ENCODE results near the gene KRT75. TPM values are rescaled to one million over a fixed set of nuclear protein-coding genes. Genes with fewer than 3 reads are reported as not detected.
"Not testable (repeated sequence)": the region's sequence is repeated elsewhere in the genome, so short reads cannot be mapped to it uniquely, and the experiment has no call there.

Gene KRT75
- total and polyA plus RNA-seq, 5 experiments from 2014 or later, result not detected

- peak overlapping the region in 1 of 10 donors; percentile 77 for H3K27ac Mint-ChIP-seq
Measured at GRCh38 chr12:52423035-52423434, 11.1 kb downstream of the KRT75 start.

GRCh38 chr12:52419656-52420055, 14.5 kb downstream of the KRT75 start:
- no peak overlapping the region for H3K4me3 Mint-ChIP-seq
- DNase-seq (no peak), ATAC-seq (no peak)
- POLR2A ChIA-PET, result no interaction called here
- H3K27ac Mint-ChIP-seq, result no peak overlapping the region
- H3K4me1 Mint-ChIP-seq, result peaks cover 0 to 9% (median 2%) of the 10 kb centered on the region in 4 donors
- H3K36me3 Mint-ChIP-seq, result no peaks in the 10 kb centered on the region
- H3K9me3 Mint-ChIP-seq, result no peaks in the 10 kb centered on the region
- peaks cover 2 to 40% (median 11%) of the 10 kb centered on the region in 5 donors for H3K27me3 Mint-ChIP-seq

More at GRCh38 chr12:52423035-52423434, 11.1 kb downstream of the KRT75 start:
- POLR2A ChIA-PET, result no interaction called here
- no peaks in the 10 kb centered on the region for H3K36me3 Mint-ChIP-seq
- no peaks in the 10 kb centered on the region for H3K9me3 Mint-ChIP-seq
- H3K27me3 Mint-ChIP-seq, result peaks cover 4 to 35% (median 7%) of the 10 kb centered on the region in 5 donors
- DNase-seq (no peak), ATAC-seq (no peak)
- H3K4me1 Mint-ChIP-seq, result peaks cover 0 to 9% (median 2%) of the 10 kb centered on the region in 4 donors
- no peak overlapping the region for H3K4me3 Mint-ChIP-seq

DNA sequence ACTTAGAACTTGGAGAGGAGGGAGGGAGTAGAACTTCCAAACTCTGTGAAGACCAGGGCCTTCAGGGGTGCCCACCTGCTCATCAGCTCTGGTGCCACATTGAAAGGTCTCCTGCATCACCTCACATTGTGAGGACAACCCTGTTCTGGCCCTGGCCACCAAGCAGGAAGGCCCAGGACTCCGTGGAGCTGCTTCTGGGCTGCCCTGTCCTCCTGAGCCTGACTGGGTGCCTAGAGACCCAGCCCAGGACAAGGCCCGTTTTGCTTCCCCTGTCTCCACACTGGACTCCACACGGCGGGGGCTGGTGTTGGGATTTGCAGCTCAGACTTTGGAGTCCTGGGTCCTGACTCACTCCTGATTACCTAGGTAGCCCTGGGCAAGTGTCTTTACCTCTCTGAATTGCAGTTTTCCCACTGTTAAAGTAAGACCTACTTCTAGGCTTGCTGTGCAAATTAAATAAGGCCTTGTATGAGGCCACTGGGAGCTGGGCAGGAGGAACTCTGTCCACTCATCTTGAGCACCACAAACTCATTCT, 15.5 kb downstream of the KRT75 start:
- peaks cover 1 to 34% (median 14%) of the 10 kb centered on the region in 5 donors for H3K27me3 Mint-ChIP-seq

DNA sequence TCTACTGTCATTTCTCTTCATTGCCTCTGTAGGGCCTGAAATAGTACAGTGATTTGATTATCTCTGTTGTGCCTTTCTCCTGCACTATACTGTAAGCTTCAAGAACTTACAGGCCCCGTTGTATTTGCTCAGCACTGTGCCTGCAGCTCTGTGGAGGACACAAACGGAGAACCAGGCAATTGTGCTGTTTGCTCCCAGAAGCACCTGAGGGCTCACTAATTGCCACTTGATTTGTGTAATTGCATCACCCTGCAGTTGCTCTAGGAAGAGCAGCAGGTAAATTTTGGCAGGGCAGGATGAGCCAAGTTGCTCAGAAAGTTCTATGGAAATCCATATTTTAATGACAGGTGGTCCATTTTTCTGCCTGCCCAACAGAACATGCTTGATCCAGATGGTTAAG, 16.4 kb downstream of the KRT75 start:
- Mint-ChIP-seq H3K4me1 (peaks cover 0 to 9% (median under 1%) of the 10 kb centered on the region in 4 donors), H3K36me3 (no peaks in the 10 kb centered on the region), H3K4me3 (no peak overlapping the region), H3K27me3 (peaks cover 2 to 25% (median 16%) of the 10 kb centered on the region in 5 donors), H3K9me3 (no peaks in the 10 kb centered on the region), H3K27ac (peak overlapping the region in 1 of 10 donors; percentile 1)
- POLR2A ChIA-PET, result no interaction called here
- no peak for ATAC-seq
- peak in 1 of 10 donors; percentile 8 for DNase-seq

More for the DNA sequence above, 15.5 kb downstream of the KRT75 start:
- ATAC-seq, result no peak
- no peak for DNase-seq
- no peak overlapping the region for H3K4me3 Mint-ChIP-seq
- POLR2A ChIA-PET, result no interaction called here
- peak overlapping the region in 1 of 10 donors; percentile 49 for H3K27ac Mint-ChIP-seq
- peaks cover 0 to 9% (median under 1%) of the 10 kb centered on the region in 4 donors for H3K4me1 Mint-ChIP-seq
- H3K36me3 Mint-ChIP-seq, result no peaks in the 10 kb centered on the region
- no peaks in the 10 kb centered on the region for H3K9me3 Mint-ChIP-seq

- no peak overlapping the region for H3K4me3 Mint-ChIP-seq
- H3K36me3 Mint-ChIP-seq, result no peaks in the 10 kb centered on the region
- ATAC-seq (no peak), DNase-seq (no peak)
- H3K4me1 Mint-ChIP-seq, result peaks cover 0 to 9% (median under 1%) of the 10 kb centered on the region in 4 donors
- POLR2A ChIA-PET, result no interaction called here
- peaks cover 4 to 22% (median 16%) of the 10 kb centered on the region in 5 donors for H3K27me3 Mint-ChIP-seq
- H3K27ac Mint-ChIP-seq, result no peak overlapping the region
- no peaks in the 10 kb centered on the region for H3K9me3 Mint-ChIP-seq
Measured at GRCh38 chr12:52416795-52417194, 17.4 kb downstream of the KRT75 start.

DNA sequence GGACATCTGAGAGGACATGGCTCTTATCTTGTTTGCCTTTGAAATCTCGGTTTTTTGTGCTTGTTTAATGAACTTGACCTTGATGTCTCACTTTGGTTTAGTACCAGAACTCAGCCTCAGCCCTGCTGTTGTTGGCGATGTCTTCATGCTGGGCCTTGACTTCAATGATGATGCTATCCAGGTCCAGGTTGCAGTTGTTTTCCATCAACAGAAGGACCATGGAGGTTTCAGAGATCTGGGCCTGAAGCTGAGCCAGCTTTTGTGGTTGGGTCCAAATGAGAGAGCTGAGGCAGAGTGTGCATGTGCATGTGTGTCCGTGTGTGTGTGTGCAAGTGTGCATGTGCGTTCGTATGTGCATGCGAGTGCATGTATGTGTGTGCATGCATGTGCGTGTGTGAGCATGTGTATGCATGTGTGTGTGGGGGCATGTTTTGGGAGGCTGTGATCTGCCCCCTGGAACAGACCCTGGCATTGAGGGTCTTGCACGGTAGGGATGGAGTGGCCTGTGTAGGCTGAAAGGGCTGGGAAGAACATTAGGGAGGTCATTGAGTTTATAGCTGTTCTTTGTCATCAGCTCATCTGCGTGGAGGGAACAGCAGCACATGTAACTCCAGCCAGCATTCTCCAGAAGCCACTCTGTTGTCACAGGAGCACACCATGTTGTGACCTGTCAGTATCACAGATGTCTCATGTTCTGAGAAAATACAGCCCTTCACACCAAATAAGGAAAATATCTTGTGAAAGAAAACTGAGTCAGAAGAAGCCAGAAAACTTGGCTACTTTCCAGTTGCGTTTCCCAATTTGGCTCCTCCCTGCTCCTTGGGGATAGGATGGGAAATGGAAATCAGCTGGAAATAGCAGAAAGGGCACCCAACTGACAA, 18.1 kb downstream of the KRT75 start:
- DNase-seq, result no peak
- POLR2A ChIA-PET, result no interaction called here
- no peak for ATAC-seq
- Mint-ChIP-seq H3K4me1 (peaks cover 0 to 9% (median under 1%) of the 10 kb centered on the region in 4 donors), H3K36me3 (no peaks in the 10 kb centered on the region), H3K27me3 (peaks cover 4 to 20% (median 16%) of the 10 kb centered on the region in 5 donors), H3K27ac (peak overlapping the region in 1 of 10 donors; percentile 53), H3K4me3 (no peak overlapping the region), H3K9me3 (peaks cover 0 to under 1% (median 0%) of the 10 kb centered on the region in 9 donors)

DNA sequence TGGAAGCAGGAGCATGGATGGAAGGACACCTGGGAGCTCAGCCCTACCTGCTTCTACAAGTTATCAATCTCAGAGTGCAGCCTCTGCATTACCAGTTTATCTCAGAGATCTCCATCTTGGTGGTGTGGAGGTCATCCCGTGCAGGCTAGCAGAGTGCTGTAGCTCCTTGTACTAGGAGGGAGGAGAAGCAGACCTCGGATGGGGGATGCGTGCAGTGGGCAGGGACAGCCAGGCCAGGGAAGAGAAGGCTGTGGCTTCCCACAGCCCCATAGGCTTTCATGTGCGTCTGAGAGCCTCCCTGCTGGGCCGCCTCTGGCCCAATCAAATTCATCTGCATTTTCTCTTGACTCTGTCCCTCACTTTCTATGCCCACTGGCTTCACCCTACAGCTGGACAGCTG, 19.2 kb downstream of the KRT75 start:
- peak in 1 of 10 donors; percentile 50 for DNase-seq
- Mint-ChIP-seq H3K4me1 (peaks cover 0 to 5% (median 0%) of the 10 kb centered on the region in 4 donors), H3K9me3 (peaks cover 0 to 2% (median 0%) of the 10 kb centered on the region in 9 donors), H3K27ac (no peak overlapping the region), H3K36me3 (no peaks in the 10 kb centered on the region), H3K4me3 (no peak overlapping the region), H3K27me3 (peaks cover 4 to 21% (median 16%) of the 10 kb centered on the region in 5 donors)
- POLR2A ChIA-PET, result no interaction called here
- no peak for ATAC-seq

DNA sequence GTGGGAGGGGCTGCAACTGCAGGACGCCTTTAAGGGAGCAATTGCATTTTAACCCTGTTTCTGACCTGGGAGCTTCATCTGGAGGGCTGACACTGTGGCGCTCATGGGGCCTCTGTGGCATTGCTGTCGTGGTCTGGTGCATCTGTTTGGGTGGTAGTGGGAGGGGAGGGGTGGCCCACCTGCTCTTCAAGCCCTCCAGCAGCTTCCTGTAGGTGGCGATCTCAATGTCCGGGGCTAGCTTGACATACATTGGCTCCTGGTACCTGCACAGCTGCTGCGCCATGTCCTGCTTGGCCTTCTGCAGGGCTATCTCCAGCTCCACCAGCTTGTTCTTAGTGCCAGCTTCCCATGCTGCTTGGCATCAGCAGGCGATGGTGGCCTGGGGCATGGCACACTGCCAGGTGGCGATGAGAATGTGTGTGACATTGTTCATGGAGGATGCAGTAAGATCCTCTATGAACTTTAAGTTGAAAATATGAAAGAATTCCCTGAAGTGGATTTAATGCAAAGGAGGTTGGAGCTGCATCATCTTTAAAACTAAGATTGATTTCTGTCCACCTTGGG, 20.3 kb downstream of the KRT75 start:
- H3K27ac Mint-ChIP-seq, result no peak overlapping the region
- no peak for DNase-seq
- no peaks in the 10 kb centered on the region for H3K36me3 Mint-ChIP-seq
- H3K4me1 Mint-ChIP-seq, result no peaks in the 10 kb centered on the region
- peaks cover 4 to 22% (median 16%) of the 10 kb centered on the region in 5 donors for H3K27me3 Mint-ChIP-seq
- H3K9me3 Mint-ChIP-seq, result peaks cover 0 to 2% (median 0%) of the 10 kb centered on the region in 9 donors
- H3K4me3 Mint-ChIP-seq, result no peak overlapping the region
- no peak for ATAC-seq
- POLR2A ChIA-PET, result no interaction called here

- POLR2A ChIA-PET, result no interaction called here
- H3K4me3 Mint-ChIP-seq, result no peak overlapping the region
- H3K36me3 Mint-ChIP-seq, result no peaks in the 10 kb centered on the region
- DNase-seq, result peak in 1 of 10 donors; percentile 7
- no peak for ATAC-seq
- peaks cover 7 to 29% (median 19%) of the 10 kb centered on the region in 5 donors for H3K27me3 Mint-ChIP-seq
- H3K9me3 Mint-ChIP-seq, result peaks cover 0 to 5% (median 0%) of the 10 kb centered on the region in 9 donors
- H3K4me1 Mint-ChIP-seq, result no peaks in the 10 kb centered on the region
- no peak overlapping the region for H3K27ac Mint-ChIP-seq
Measured at GRCh38 chr12:52413202-52413601, 21.0 kb downstream of the KRT75 start.

GRCh38 chr12:52411815-52412214, 22.4 kb downstream of the KRT75 start:
- Mint-ChIP-seq H3K4me3 (no peak overlapping the region), H3K9me3 (peaks cover 0 to 5% (median 0%) of the 10 kb centered on the region in 9 donors), H3K4me1 (no peaks in the 10 kb centered on the region), H3K27me3 (peaks cover 7 to 37% (median 20%) of the 10 kb centered on the region in 5 donors), H3K27ac (no peak overlapping the region), H3K36me3 (peaks cover 0 to 2% (median 0%) of the 10 kb centered on the region in 3 donors)
- ATAC-seq (no peak), DNase-seq (peak in 1 of 10 donors; percentile 60)
- POLR2A ChIA-PET, result no interaction called here

DNA sequence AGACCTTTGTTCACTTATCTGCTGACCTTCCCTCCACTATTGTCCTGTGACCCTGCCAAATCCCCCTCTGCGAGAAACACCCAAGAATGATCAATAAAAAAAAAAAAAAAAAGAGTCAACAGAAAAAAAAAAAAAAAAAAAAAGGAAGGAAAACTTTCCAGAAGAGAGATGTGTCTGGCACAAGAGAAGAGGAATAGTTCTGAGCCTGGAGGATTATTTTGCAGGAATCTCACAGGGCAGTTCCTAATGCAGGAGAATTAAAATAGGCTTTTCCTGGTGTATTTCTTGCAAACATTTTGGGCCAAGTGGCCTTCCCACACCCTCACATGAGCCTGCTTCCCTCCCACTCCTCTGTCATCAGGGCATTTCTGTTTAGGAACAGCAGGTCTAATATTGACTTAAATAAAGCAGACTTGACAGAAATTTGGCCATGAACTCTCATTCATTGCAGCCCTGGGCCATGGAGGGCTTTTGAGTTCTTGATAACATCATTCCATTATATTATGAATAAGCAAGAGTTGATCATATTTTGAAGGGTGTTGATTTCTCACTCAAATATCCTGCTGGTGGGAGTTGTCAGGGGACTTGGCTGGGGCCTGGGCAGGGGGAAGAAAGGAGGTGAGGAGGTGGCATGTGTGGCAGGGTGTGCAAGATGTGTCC, 23.5 kb downstream of the KRT75 start:
- DNase-seq, H3K4me1 Mint-ChIP-seq, H3K36me3 Mint-ChIP-seq, H3K9me3 Mint-ChIP-seq, POLR2A ChIA-PET, H3K27ac Mint-ChIP-seq, H3K4me3 Mint-ChIP-seq, ATAC-seq: not testable (repeated sequence)
- H3K27me3 Mint-ChIP-seq, result peaks cover 7 to 35% (median 16%) of the 10 kb centered on the region in 5 donors

DNA sequence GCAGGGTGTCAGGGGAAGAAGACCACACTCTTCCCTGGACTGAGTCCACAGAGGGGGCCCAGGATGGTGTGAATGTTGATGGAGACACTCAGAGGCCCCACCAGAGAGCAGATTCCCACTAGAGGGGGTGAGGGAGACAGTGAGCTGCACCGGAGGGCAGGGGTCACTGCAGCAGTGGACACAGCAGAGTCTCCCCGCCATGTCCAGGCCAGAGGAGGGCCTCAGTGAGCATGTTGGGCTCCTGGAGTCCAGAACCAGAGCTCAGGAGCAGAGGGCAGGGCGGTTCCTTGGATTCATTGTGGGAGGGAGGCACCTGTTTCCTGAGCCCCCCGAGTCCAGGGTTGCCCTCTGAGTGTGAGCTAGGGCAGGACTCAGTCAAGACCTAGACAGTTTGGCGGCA, 26.3 kb downstream of the KRT75 start:
- POLR2A ChIA-PET, result no interaction called here
- Mint-ChIP-seq H3K4me3 (no peak overlapping the region), H3K4me1 (no peaks in the 10 kb centered on the region), H3K27ac (no peak overlapping the region), H3K27me3 (peaks cover 4 to 25% (median 9%) of the 10 kb centered on the region in 5 donors), H3K36me3 (peaks cover 0 to 2% (median 0%) of the 10 kb centered on the region in 3 donors), H3K9me3 (peaks cover 0 to 5% (median 0%) of the 10 kb centered on the region in 9 donors)
- DNase-seq, result no peak
- no peak for ATAC-seq

Measured in naive thymus-derived CD8-positive, alpha-beta T cell (primary cell).